ENCODE results near the gene THPO. TPM values are rescaled to one million over a fixed set of nuclear protein-coding genes. Genes with fewer than 3 reads are reported as not detected.

THPO gene
- total RNA-seq, 1 donor from 2014 or later, result not detected

- POLR2A ChIA-PET, result interaction anchor here (0.8 to 1.5 kb wide), 3 partner anchors 24 to 40 kb away, joined by 3 read pairs; partner anchors contain the start of gene PSMD2
- CTCF ChIA-PET, result interaction anchor here (1.5 kb wide), 1 partner anchor 16 kb away, joined by 3 read pairs; no protein-coding TSS in a partner anchor
- Mint-ChIP-seq H3K9me3 (no peaks in the 10 kb centered on the region), H3K27me3 (peaks cover 5% of the 10 kb centered on the region), H3K4me1 (peaks cover 33% of the 10 kb centered on the region), H3K36me3 (ENCODE audit: low read depth) (peaks cover 29% of the 10 kb centered on the region), H3K27ac (peak within 1 kb of the TSS; percentile 73), H3K4me3 (peak within 1 kb of the TSS; percentile 84)
- no peak for DNase-seq
- intact Hi-C loops (cut with micrococcal nuclease), result no loop called here
- ATAC-seq (ENCODE audit: low read depth), result no peak
- no peak for TF ChIP-seq CTCF (IDR thresholded peaks at IDR 0.05)
Measured at GRCh38 chr3:184337399-184337714, 40.6 kb downstream of the THPO start, which contains the start of gene FAM131A. TSS of gene FAM131A (plus strand) at chr3:184337600. CDS start at chr3:184337631, 31 bp downstream.

GRCh38 chr3:184336547-184337398 is 41.2 kb downstream of the THPO start:
- ATAC-seq (ENCODE audit: low read depth), result peak; percentile 7
- Mint-ChIP-seq H3K4me1 (peaks cover 33% of the 10 kb centered on the region), H3K36me3 (ENCODE audit: low read depth) (peaks cover 34% of the 10 kb centered on the region), H3K27ac (peak overlapping the region; percentile 73), H3K27me3 (peaks cover 5% of the 10 kb centered on the region), H3K9me3 (no peaks in the 10 kb centered on the region), H3K4me3 (peak overlapping the region; percentile 84)
- no peak for TF ChIP-seq CTCF (IDR thresholded peaks at IDR 0.05)
- intact Hi-C loops (cut with micrococcal nuclease), result no loop called here
- CTCF ChIA-PET, result interaction anchor here (1.5 kb wide), 1 partner anchor 16 kb away, joined by 3 read pairs; no protein-coding TSS in a partner anchor
- DNase-seq, result no peak
- POLR2A ChIA-PET, result interaction anchor here (0.9 to 1.5 kb wide), 2 partner anchors 37 to 39 kb away, joined by 3 read pairs; partner anchors contain the start of gene PSMD2

DNA sequence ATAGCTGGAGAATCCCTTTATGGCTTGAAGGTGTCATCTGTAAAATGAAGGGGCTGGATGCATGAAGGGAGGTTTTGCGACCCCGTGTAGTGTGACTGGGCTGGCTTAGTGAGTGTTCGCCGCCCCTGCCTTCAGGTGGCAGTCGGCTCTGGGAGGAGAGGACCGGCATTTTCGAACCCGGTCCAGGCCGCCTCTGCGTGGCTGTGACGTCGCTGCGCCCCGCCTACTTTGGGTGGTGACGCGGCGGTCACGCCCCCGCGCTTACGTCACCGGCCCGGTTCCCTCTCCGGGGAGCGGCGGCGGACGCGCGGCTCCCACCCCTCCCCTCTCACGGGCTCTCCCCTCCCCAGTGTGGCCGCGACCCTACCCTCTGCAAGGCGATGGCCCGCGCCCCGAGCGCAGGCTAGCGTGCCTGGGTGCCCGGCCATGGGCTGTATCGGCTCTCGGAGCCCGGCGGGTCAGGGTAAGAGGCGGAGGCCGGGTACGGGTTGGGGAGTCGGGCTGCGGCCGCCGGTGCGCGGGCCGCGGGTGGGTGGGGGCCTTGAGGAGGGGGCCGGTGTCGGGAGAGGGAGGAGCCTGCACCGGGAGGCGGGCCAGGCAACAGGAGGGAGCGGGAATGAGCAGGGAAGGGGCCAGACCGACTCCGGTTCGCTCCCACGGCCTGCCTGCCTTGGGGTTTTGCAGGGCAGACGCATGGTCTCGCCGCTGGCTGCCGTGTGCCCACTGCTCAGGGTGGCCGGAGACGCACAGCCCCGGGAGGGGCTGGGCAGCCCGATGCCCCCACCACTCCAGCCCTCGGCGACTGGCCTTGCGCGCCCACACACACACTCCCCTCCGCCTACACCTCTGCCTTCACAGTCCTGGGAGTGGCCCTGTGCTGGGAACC is 42.1 kb downstream of the THPO start:
- CTCF ChIA-PET, result no interaction called here
- peak overlapping the region; percentile 85 for H3K27ac Mint-ChIP-seq
- intact Hi-C loops (cut with micrococcal nuclease), result loop anchor here (1.0 kb wide), 3 partner anchors 21 to 37 kb away; partner anchors contain the start of gene PSMD2
- TF ChIP-seq CTCF (IDR thresholded peaks at IDR 0.05), result no peak
- peaks cover 5% of the 10 kb centered on the region for H3K27me3 Mint-ChIP-seq
- POLR2A ChIA-PET, result interaction anchor here (0.9 kb wide), 1 partner anchor 36 kb away, joined by 3 read pairs; no protein-coding TSS in a partner anchor
- no peaks in the 10 kb centered on the region for H3K9me3 Mint-ChIP-seq
- ATAC-seq (ENCODE audit: low read depth) (peak; percentile 79), DNase-seq (peak; percentile 92)
- H3K36me3 Mint-ChIP-seq (ENCODE audit: low read depth), result peaks cover 43% of the 10 kb centered on the region
- peak overlapping the region; percentile 84 for H3K4me3 Mint-ChIP-seq
- peaks cover 33% of the 10 kb centered on the region for H3K4me1 Mint-ChIP-seq

DNA sequence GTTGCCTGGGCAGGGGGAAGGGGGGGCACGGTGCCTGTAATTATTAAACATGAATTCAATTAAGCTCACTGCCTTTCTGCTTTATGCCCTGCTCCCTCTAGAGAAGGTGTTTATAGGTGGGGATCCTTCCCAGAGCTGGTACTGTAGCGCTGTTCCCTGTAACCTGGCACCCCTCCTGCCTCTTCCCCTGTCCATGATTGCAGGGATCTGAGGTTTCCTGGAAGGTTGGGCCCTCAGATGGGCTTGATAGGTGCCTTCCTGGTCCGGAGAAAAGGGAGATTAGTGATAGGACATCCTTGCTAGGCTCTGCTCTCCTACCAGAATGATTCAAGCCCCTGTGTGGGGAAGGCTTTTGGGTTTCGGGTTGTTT is 42.7 kb downstream of the THPO start:
- intact Hi-C loops (cut with micrococcal nuclease), result loop anchor here (1.0 kb wide), 3 partner anchors 20 to 36 kb away; partner anchors contain the start of gene PSMD2
- H3K27ac Mint-ChIP-seq, result peak overlapping the region; percentile 85
- H3K4me1 Mint-ChIP-seq, result peaks cover 33% of the 10 kb centered on the region
- DNase-seq (no peak), ATAC-seq (ENCODE audit: low read depth) (no peak)
- peak overlapping the region; percentile 84 for H3K4me3 Mint-ChIP-seq
- peaks cover 5% of the 10 kb centered on the region for H3K27me3 Mint-ChIP-seq
- ChIA-PET POLR2A (interaction anchor here (0.9 kb wide), 1 partner anchor 36 kb away, joined by 3 read pairs; no protein-coding TSS in a partner anchor), CTCF (no interaction called here)
- H3K36me3 Mint-ChIP-seq (ENCODE audit: low read depth), result peaks cover 48% of the 10 kb centered on the region
- no peak for TF ChIP-seq CTCF (IDR thresholded peaks at IDR 0.05)
- H3K9me3 Mint-ChIP-seq, result no peaks in the 10 kb centered on the region
